Measurements from ENCODE around the gene TPM1. TPM values are rescaled to one million over a fixed set of nuclear protein-coding genes. Genes with fewer than 3 reads are reported as not detected.

The TPM1 gene
- total RNA-seq, 1 experiment from 2014 or later: 22.5 TPM

DNA sequence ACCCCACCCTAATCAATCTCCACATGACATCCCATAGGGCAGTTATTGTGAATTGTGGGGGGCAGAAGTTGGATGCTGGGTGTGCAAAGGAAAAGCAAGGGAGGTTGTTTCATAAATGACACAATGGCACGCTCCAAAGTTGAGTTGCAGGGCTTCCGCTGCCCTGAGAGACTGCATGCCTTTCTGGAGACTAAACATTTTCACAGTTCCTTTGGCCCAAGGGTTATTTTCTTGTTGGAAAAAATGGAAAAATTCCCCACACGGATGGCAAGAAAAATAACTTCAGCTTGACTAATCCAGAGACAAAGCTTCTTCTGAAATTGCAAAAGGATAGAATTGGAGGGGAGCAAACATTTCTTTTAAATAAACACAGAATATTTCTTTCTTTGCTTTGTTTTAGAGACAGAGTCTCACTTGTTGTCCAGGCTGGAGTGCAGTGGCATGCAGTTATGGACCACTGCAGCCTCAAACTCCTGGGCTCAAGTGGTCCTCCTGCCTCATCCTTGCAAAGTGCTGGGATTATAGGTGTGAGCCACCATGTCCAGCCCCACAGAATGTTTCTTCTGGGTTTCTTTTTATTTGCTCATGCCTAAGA, 19.1 kb upstream of the TPM1 start:
- Histone ChIP-seq H3K4me3 (replicated peaks in 1 of 2; ENCODE audit: low read depth in 1 of 2, low read length in 2 of 2) (no peak overlapping the region), H3K79me2 (ENCODE audit: insufficient read depth, low read length) (no peaks in the 10 kb centered on the region), H3K4me1 (ENCODE audit: control insufficient read depth in 1 of 2, insufficient read depth in 2 of 2, low read length in 2 of 2) (peaks cover 15 to 21% of the 10 kb centered on the region in 2 experiments), H3K9me2 (ENCODE audit: insufficient read depth) (no peaks in the 10 kb centered on the region), H3K4me2 (ENCODE audit: low read length) (no peak overlapping the region), H3K27me3 (ENCODE audit: insufficient read depth, low read length) (no peaks in the 10 kb centered on the region), H4K20me1 (ENCODE audit: insufficient read depth) (no peaks in the 10 kb centered on the region), H3K9me3 (ENCODE audit: control insufficient read depth in 1 of 2, insufficient read depth in 1 of 2, low read depth in 1 of 2, low read length in 2 of 2) (no peaks in the 10 kb centered on the region), H3K9ac (ENCODE audit: low read length) (no peak overlapping the region), H3K36me3 (ENCODE audit: control insufficient read depth in 1 of 2, insufficient read depth in 2 of 2, low read length in 2 of 2) (no peaks in the 10 kb centered on the region), H3K27ac (ENCODE audit: low read depth, low read length) (no peak overlapping the region), H2AFZ (ENCODE audit: low read depth, low read length, poor library complexity, severe bottlenecking) (no peak overlapping the region)
- TF ChIP-seq TCF7L2 (IDR thresholded peaks at IDR 0.05; ENCODE audit: borderline replicate concordance, extremely low read depth, insufficient read depth, insufficient read length) (no peak), EZH2 (IDR thresholded peaks at IDR 0.05) (no peak), POLR2AphosphoS5 (IDR thresholded peaks at IDR 0.05; ENCODE audit: low read depth, low read length) (no peak)
- TF ChIP-seq, protein P1, sequence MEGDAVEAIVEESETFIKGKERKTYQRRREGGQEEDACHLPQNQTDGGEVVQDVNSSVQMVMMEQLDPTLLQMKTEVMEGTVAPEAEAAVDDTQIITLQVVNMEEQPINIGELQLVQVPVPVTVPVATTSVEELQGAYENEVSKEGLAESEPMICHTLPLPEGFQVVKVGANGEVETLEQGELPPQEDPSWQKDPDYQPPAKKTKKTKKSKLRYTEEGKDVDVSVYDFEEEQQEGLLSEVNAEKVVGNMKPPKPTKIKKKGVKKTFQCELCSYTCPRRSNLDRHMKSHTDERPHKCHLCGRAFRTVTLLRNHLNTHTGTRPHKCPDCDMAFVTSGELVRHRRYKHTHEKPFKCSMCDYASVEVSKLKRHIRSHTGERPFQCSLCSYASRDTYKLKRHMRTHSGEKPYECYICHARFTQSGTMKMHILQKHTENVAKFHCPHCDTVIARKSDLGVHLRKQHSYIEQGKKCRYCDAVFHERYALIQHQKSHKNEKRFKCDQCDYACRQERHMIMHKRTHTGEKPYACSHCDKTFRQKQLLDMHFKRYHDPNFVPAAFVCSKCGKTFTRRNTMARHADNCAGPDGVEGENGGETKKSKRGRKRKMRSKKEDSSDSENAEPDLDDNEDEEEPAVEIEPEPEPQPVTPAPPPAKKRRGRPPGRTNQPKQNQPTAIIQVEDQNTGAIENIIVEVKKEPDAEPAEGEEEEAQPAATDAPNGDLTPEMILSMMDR (IDR thresholded peaks at IDR 0.05 in 2 of 3, conservative IDR thresholded peaks at IDR 0.05 in 1 of 3; ENCODE audit: borderline replicate concordance in 1 of 3, insufficient read depth in 1 of 3, low read depth in 2 of 3, low read length in 2 of 3): no peak
- no peak for ATAC-seq
- RAD21 ChIA-PET (ENCODE audit: low non-redundant PET in 1 of 2, low total read pairs in 2 of 2, uncharacterized antibody in 2 of 2, unreplicated experiment in 2 of 2): no interaction called here
- POLR2A ChIA-PET: no interaction called here
- BruUV-seq (replicated peaks): no TSS peak
- intact Hi-C loops (cut with micrococcal nuclease): no loop called here
- CTCF ChIA-PET: interaction anchor here (0.7 kb wide), 1 partner anchor 25 kb away, joined by 3 read pairs; no protein-coding TSS in a partner anchor
- DNase-seq (ENCODE audit: low read depth, low spot score): no peak

DNA sequence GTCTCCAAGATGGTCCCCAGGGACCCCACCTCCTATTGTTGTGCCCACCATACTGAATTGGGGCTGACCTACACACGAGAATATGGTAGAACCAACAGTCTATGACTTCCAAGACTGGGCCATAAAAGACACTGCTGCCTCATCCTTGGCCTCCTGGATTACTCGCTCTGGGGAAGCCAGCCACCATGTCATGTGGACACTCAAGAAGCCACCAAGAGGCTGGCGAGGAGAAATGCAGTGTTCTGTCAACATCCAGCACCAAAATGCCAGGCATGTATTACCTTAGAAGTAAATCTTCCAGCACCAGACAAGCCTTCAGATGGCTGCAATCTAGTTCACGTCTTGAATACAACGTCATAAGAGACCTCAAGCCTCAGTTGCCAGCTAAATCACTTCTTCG, 17.1 kb upstream of the TPM1 start:
- ChIA-PET CTCF (no interaction called here), RAD21 (ENCODE audit: low non-redundant PET in 1 of 2, low total read pairs in 2 of 2, uncharacterized antibody in 2 of 2, unreplicated experiment in 2 of 2) (no interaction called here), POLR2A (no interaction called here)
- Histone ChIP-seq H3K9me2 (ENCODE audit: insufficient read depth) (no peaks in the 10 kb centered on the region), H3K4me3 (replicated peaks in 1 of 2; ENCODE audit: low read depth in 1 of 2, low read length in 2 of 2) (no peak overlapping the region), H3K36me3 (ENCODE audit: control insufficient read depth in 1 of 2, insufficient read depth in 2 of 2, low read length in 2 of 2) (no peaks in the 10 kb centered on the region), H3K9me3 (ENCODE audit: control insufficient read depth in 1 of 2, insufficient read depth in 1 of 2, low read depth in 1 of 2, low read length in 2 of 2) (no peaks in the 10 kb centered on the region), H3K79me2 (ENCODE audit: insufficient read depth, low read length) (no peaks in the 10 kb centered on the region), H3K9ac (ENCODE audit: low read length) (no peak overlapping the region), H3K27ac (ENCODE audit: low read depth, low read length) (no peak overlapping the region), H3K4me2 (ENCODE audit: low read length) (no peak overlapping the region), H3K4me1 (ENCODE audit: control insufficient read depth in 1 of 2, insufficient read depth in 2 of 2, low read length in 2 of 2) (peaks cover 0 to under 1% of the 10 kb centered on the region in 2 experiments; a peak in 1 of 4 replicates), H3K27me3 (ENCODE audit: insufficient read depth, low read length) (no peaks in the 10 kb centered on the region), H2AFZ (ENCODE audit: low read depth, low read length, poor library complexity, severe bottlenecking) (no peak overlapping the region), H4K20me1 (ENCODE audit: insufficient read depth) (no peaks in the 10 kb centered on the region)
- peak; percentile 88 for ATAC-seq
- intact Hi-C loops (cut with micrococcal nuclease): no loop called here
- no TSS peak for BruUV-seq (replicated peaks)
- DNase-seq (ENCODE audit: low read depth, low spot score): no peak
- TF ChIP-seq, protein P1 (IDR thresholded peaks at IDR 0.05 in 2 of 3, conservative IDR thresholded peaks at IDR 0.05 in 1 of 3; ENCODE audit: borderline replicate concordance in 1 of 3, insufficient read depth in 1 of 3, low read depth in 2 of 3, low read length in 2 of 3): 0 out of 6 replicates have a peak, but pooled peaks of 1 of the 3 experiments have one; percentile 25
- TF ChIP-seq YY1 (IDR thresholded peaks at IDR 0.05; ENCODE audit: extremely low read depth, insufficient replicate concordance, low read depth, low read length): no peak
- TF ChIP-seq RAD21 (IDR thresholded peaks at IDR 0.05; ENCODE audit: low read depth): peak; percentile 24
- no peak for TF ChIP-seq JUND (IDR thresholded peaks at IDR 0.05)

All from HCT116 (cell line).